Measurements from ENCODE around the gene AGRN.

GRCh38 chr1:974687-975328, 45.1 kb upstream of the AGRN start:
- TF ChIP-seq FOXK2 (IDR thresholded peaks at IDR 0.05) (no peak), L3MBTL2 (conservative IDR thresholded peaks at IDR 0.05) (no peak), TARDBP (IDR thresholded peaks at IDR 0.05) (no peak)
